Skeletal muscle tissue (tissue), 4 donors: ENCODE data around the gene DNAH1. TPM values are rescaled to one million over a fixed set of nuclear protein-coding genes. Genes with fewer than 3 reads are reported as not detected.

ENCODE experiments used
- H3K27ac ChIP-seq: one replicate; pipeline ENCODE4 v1.7.0; 2013; ENCODE audit warnings: mild to moderate bottlenecking, low read depth, low read length, inconsistent platforms
- H3K27me3 ChIP-seq, 3 donors: one replicate each; pipeline ENCODE4 v1.7.0; 2013; ENCODE audit warnings: low read length in 3 of 3; ENCODE audit not compliant: control insufficient read depth in 3 of 3, insufficient read depth in 3 of 3
- H3K36me3 ChIP-seq, 3 donors: one replicate each; pipeline ENCODE4 v1.7.0; 2013; ENCODE audit warnings: low read length in 3 of 3; ENCODE audit not compliant: control insufficient read depth in 3 of 3, insufficient read depth in 3 of 3
- H3K4me1 ChIP-seq, 3 donors: one replicate each; pipeline ENCODE4 v1.7.0; 2013; ENCODE audit warnings: low read length in 3 of 3, mild to moderate bottlenecking in 3 of 3; ENCODE audit not compliant: control insufficient read depth in 3 of 3, insufficient read depth in 3 of 3
- H3K4me3 ChIP-seq, 3 donors: one replicate each; pipeline ENCODE4 v1.7.0; 2013; ENCODE audit warnings: low read length in 3 of 3
- H3K9ac ChIP-seq, 3 donors: one replicate each; pipeline ENCODE4 v1.7.0; 2013; ENCODE audit warnings: low read length in 3 of 3, mild to moderate bottlenecking in 3 of 3, moderate library complexity in 2 of 3, low read depth in 1 of 3
- H3K9me3 ChIP-seq, 3 donors: one replicate each; pipeline ENCODE4 v1.7.0; 2013; ENCODE audit warnings: low read length in 3 of 3; ENCODE audit not compliant: control insufficient read depth in 3 of 3
- total RNA-seq: library from RNA; depleted of rRNA; stranded (reverse); fragments of >200 nt; gene quantifications from one replicate; pipeline ENCODE4 v1.2.3, GENCODE V29; 2014
- donor health status: Osteomylitis.

DNAH1 gene
- total RNA-seq, 1 donor from 2014 or later, result 2.1 TPM

- H3K4me3 ChIP-seq, result no peak overlapping the region
- peak overlapping the region in 1 of 3 donors; percentile 32 for H3K9ac ChIP-seq
- H3K27ac ChIP-seq, result no peak overlapping the region
- H3K36me3 ChIP-seq, result no peaks in the 10 kb centered on the region
- peaks cover 21 to 39% (median 28%) of the 10 kb centered on the region in 3 donors for H3K4me1 ChIP-seq
- no peaks in the 10 kb centered on the region for H3K9me3 ChIP-seq
- no peaks in the 10 kb centered on the region for H3K27me3 ChIP-seq
Measured at GRCh38 chr3:52429779-52430415, 113.8 kb downstream of the DNAH1 start.

DNA sequence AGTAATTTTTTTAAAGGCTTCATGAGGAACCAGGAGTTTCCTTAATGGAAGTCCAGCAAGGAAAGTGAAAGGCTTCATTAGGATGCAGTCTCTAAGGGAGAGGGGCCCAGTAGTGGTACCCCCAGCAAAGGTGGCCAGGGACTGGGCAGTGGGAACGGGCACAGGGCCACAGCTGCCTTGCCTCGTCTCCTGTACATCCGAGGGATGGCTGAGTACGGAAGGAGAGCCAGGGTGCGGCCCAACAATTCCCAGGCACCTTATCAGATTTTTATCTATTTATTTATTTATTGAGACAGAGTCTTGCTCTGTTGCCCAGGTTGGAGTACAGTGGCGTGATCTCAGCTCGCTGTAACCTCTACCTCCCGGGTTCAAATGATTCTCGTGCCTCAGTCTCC is 114.3 kb downstream of the DNAH1 start:
- Histone ChIP-seq H3K4me1 (peaks cover 21 to 39% (median 28%) of the 10 kb centered on the region in 3 donors), H3K9ac (peak overlapping the region in 1 of 3 donors; percentile 32), H3K4me3 (no peak overlapping the region), H3K9me3 (no peaks in the 10 kb centered on the region), H3K27ac (no peak overlapping the region), H3K36me3 (no peaks in the 10 kb centered on the region), H3K27me3 (no peaks in the 10 kb centered on the region)

DNA sequence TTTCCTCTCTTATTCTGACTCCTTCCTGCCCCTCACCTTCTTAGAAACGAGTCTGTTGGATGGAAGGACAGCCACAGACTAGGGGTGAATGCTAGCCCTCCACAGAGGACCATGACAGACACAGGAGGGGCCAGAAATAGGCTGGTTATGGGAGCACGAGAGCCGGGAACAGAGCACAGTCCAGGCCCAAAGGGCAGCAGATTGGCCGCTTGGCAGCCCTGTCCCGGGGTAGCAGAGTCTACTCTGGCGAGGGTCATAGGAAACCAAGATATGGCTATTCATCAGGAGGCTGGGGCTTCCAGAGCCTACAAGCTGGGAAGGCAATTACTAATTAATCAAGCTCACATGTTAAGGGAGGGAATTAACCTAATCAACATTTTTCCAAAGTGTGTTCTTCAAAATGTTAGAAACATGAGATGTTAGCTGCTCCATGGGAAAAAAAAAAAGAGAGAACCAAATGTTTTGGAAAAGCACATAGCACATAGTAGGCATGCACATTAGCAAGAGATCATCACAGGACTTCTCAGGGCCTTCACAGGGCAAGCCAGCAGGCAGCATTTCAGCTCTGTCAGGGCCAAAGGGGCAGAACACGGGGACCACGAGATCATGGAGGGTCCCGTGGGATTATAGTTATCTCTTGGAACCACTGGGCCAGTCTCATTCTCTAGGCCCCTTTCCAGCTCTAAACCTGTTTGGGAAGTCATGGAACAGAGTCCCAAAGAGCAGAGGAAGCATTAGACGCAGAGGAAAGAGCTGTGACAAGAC is 115.5 kb downstream of the DNAH1 start:
- Histone ChIP-seq H3K27ac (peak overlapping the region; percentile 25), H3K4me3 (no peak overlapping the region)

GRCh38 chr3:52432225-52432624 is 116.1 kb downstream of the DNAH1 start:
- H3K27me3 ChIP-seq, result no peaks in the 10 kb centered on the region
- no peaks in the 10 kb centered on the region for H3K9me3 ChIP-seq
- H3K4me1 ChIP-seq, result peaks cover 21 to 45% (median 28%) of the 10 kb centered on the region in 3 donors
- H3K27ac ChIP-seq, result peak overlapping the region; percentile 19
- H3K4me3 ChIP-seq, result no peak overlapping the region
- no peaks in the 10 kb centered on the region for H3K36me3 ChIP-seq
- H3K9ac ChIP-seq, result peak overlapping the region in 1 of 3 donors; percentile 33

More for the DNA sequence above, 115.5 kb downstream of the DNAH1 start:
- Histone ChIP-seq H3K36me3 (no peaks in the 10 kb centered on the region), H3K9me3 (no peaks in the 10 kb centered on the region), H3K9ac (no peak overlapping the region), H3K27me3 (no peaks in the 10 kb centered on the region), H3K4me1 (peaks cover 21 to 41% (median 28%) of the 10 kb centered on the region in 3 donors)

DNA sequence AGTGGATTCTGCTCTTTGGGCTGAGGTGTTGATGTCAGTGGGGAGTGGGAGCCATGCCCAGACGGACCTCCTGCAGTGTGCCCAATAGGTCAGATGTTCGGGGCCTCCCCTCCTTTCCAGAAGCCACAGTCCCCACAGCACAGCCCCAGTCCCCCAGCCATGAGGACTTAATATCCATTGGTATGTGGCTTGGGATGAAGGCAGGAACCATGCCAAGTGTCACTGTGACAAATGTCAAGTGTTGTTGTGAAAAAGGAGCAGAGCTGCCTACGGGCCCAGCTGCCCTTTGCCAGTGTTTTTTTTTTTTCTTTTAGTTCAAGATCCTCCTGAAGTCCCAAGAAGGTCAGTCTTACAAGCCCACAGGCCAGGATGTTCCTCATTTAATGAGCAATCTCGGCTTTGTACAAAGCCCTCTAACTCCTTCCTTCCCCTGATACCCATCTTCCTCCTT is 116.6 kb downstream of the DNAH1 start:
- Histone ChIP-seq H3K27ac (peak overlapping the region; percentile 19), H3K4me3 (no peak overlapping the region), H3K9me3 (no peaks in the 10 kb centered on the region), H3K27me3 (no peaks in the 10 kb centered on the region), H3K36me3 (peaks cover 0 to 2% (median 0%) of the 10 kb centered on the region in 3 donors), H3K9ac (peak overlapping the region in 1 of 3 donors; percentile 33), H3K4me1 (peaks cover 21 to 45% (median 28%) of the 10 kb centered on the region in 3 donors)

DNA sequence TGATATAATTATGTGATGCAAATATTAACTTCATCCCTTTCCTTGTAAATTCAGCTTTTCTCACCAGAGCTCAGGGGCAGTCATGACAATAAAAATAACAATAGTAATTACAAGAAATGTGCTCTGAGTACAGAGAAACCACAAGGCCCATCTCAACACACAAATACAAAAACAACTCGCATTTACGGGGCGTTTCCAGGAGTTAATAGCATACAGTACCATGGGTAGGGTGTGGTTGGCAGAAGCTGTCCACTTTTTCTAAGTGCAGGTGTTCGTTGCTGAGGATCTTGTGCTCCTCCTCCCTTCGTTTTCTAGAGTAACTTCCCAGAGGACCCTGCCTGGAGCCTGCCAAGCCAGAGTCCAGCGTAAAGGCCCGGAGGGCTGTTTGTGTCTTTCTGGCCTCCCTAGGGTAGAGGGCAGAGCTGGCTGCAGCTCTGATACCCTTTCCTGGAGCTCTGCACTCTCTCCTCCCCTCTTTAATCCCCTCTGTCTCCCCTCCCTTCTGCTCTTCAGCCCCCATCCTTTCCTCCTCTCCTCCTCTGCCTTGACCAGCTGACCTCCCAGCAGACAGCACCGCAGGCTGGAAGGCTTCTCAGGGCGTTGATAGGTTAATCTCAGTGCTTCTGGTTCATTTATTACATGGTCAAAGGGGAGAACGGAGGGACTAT is 117.3 kb downstream of the DNAH1 start:
- H3K4me3 ChIP-seq, result no peak overlapping the region

GRCh38 chr3:52433996-52434479 is 117.9 kb downstream of the DNAH1 start:
- Histone ChIP-seq H3K9me3 (no peaks in the 10 kb centered on the region), H3K27ac (peak overlapping the region; percentile 25), H3K36me3 (peaks cover 0 to 4% (median 0%) of the 10 kb centered on the region in 3 donors), H3K4me3 (no peak overlapping the region), H3K27me3 (no peaks in the 10 kb centered on the region), H3K4me1 (peaks cover 17 to 41% (median 24%) of the 10 kb centered on the region in 3 donors), H3K9ac (peak overlapping the region in 1 of 3 donors; percentile 40)

More for the DNA sequence above, 117.3 kb downstream of the DNAH1 start:
- peaks cover 0 to 2% (median 0%) of the 10 kb centered on the region in 3 donors for H3K36me3 ChIP-seq
- no peaks in the 10 kb centered on the region for H3K9me3 ChIP-seq
- peak overlapping the region in 1 of 3 donors; percentile 40 for H3K9ac ChIP-seq
- H3K27me3 ChIP-seq, result no peaks in the 10 kb centered on the region
- H3K27ac ChIP-seq, result peak overlapping the region; percentile 25
- peaks cover 21 to 45% (median 28%) of the 10 kb centered on the region in 3 donors for H3K4me1 ChIP-seq

DNA sequence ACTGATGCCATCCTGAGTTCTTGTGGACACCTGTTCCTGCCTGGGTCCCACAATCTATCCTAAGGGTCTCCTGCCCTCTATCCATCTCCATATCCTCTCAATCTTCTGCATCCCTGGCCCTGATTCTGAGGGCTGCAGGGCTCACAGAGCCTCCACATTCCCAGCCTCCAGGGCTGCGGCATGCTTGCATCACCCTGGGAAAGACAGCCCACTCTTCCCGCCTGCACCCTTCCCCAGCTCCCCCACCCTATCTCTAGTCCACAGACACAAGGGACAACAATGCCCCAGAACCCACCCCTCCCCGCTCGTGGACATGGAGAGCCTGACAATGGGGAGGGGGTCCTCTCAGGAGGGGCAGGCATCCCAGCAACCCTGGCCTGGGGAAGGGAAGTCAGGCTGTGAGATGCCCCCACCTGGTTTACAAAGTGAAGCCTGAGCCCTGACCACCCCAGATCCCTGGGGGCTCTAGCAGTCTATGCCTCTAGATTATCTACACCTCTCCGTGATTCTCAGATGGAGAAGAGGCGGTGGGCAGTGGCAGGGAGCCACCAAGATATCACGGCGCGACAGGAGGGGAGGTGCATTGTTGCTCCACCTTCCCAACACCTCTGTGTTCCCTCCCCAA is 118.5 kb downstream of the DNAH1 start:
- Histone ChIP-seq H3K4me1 (peaks cover 11 to 37% (median 21%) of the 10 kb centered on the region in 3 donors), H3K27ac (peak overlapping the region; percentile 51), H3K36me3 (peaks cover 0 to 6% (median 0%) of the 10 kb centered on the region in 3 donors)

DNA sequence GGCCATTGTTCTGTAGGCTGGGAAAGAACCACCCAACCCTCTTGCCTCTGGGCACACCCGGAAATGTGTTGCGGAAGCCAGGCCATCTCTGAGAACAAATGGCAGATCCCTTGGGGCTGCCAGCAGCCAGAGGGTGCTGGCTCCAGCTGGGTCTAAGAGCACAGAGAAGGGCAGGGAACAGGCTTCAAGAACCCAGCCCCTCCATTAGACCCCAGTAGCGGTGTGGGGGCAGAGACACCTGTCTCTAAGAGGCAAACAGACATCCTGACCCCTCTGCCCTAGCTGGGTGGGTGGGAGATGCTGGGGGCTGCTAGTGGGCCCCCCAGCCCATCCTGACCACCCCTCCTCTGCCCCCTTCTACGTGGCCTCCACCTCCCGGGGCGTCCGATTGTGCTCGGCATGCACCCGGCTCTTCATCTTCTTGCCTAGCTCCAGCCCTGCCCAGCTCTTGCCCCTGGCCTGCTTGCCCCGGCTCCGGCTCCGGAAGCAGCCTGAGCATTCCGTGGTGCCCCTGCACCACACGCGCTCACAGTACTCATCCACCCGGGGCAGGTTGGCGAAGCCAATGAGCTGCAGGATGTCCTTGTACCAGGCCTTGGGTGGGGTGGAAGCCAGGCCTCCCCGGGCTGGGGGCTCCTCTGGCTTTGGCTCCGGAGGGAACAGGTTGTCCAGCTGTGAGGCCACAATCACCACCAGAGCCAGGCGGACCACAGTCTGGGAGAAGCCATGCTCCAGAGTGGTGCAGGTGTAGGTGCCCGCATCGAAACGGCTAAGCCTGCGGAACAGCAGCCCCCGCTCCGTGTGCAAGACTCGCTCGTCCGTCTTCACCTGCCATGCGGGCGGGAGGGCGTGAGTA is 119.4 kb downstream of the DNAH1 start:
- peak overlapping the region; percentile 51 for H3K27ac ChIP-seq
- peaks cover 11 to 33% (median 17%) of the 10 kb centered on the region in 3 donors for H3K4me1 ChIP-seq
- peak overlapping the region in 1 of 3 donors; percentile 20 for H3K9ac ChIP-seq
- no peak overlapping the region for H3K4me3 ChIP-seq
- no peaks in the 10 kb centered on the region for H3K9me3 ChIP-seq
- H3K27me3 ChIP-seq, result no peaks in the 10 kb centered on the region
- peaks cover 0 to 10% (median 0%) of the 10 kb centered on the region in 3 donors for H3K36me3 ChIP-seq

More for the DNA sequence above, 118.5 kb downstream of the DNAH1 start:
- H3K9me3 ChIP-seq, result no peaks in the 10 kb centered on the region
- no peak overlapping the region for H3K9ac ChIP-seq
- no peak overlapping the region for H3K4me3 ChIP-seq
- no peaks in the 10 kb centered on the region for H3K27me3 ChIP-seq
